CD4-positive, alpha-beta T cell (primary cell): ENCODE measurements around the gene CFAP161. TPM values are rescaled to one million over a fixed set of nuclear protein-coding genes. Genes with fewer than 3 reads are reported as not detected.

Source experiments
- ATAC-seq: fragments of 200-7000 bp; cut with Tn5 transposase; one replicate; pipeline ENCODE4 v1.10.0; 2022; ENCODE audit warnings: mild to moderate bottlenecking; ENCODE audit not compliant: poor library complexity
- CTCF ChIA-PET: fragments of 350-600 bp; sonication (Branson Sonifier 250); formaldehyde crosslinking; loops from one replicate; lab custom pipeline; 2021; ENCODE audit warnings: antibody characterized with exemption, inconsistent platforms; lab: Charles Lee
- POLR2A ChIA-PET: fragments of 350-600 bp; sonication (Branson Sonifier 250); formaldehyde crosslinking; loops from one replicate; lab custom pipeline; 2021; ENCODE audit warnings: antibody characterized with exemption, inconsistent platforms; lab: Charles Lee
- DNase-seq, 14 experiments: peaks; one replicate each; pipeline ENCODE4 v3.0.0-alpha.2; 2013 to 2020; ENCODE audit warnings: mixed read lengths in 2 of 14
- H3K27ac ChIP-seq, 2 donors: one replicate each; pipeline versions ENCODE4 v1.5.1 to v1.7.0; 2013; ENCODE audit warnings: low read length in 2 of 2, low read depth in 1 of 2, mild to moderate bottlenecking in 1 of 2
- H3K27me3 ChIP-seq, 2 experiments: 1 replicate in 1 of 2; 2 replicates in 1 of 2; pipeline versions ENCODE4 v1.6.1 to v1.7.0; 2013; ENCODE audit warnings: low read length in 2 of 2, control low read depth in 1 of 2, mild to moderate bottlenecking in 1 of 2, moderate library complexity in 1 of 2; ENCODE audit not compliant: insufficient read depth in 2 of 2, control insufficient read depth in 1 of 2
- H3K36me3 ChIP-seq: one replicate; pipeline ENCODE4 v1.6.1; 2013; ENCODE audit warnings: low read length, control low read depth; ENCODE audit not compliant: insufficient read depth
- H3K4me1 ChIP-seq: one replicate; pipeline ENCODE4 v1.6.1; 2013; ENCODE audit warnings: low read length, control low read depth; ENCODE audit not compliant: insufficient read depth
- H3K4me3 ChIP-seq: one replicate; pipeline ENCODE4 v1.5.1; 2013; ENCODE audit warnings: mild to moderate bottlenecking, low read length, moderate library complexity
- H3K9me3 ChIP-seq, 2 experiments: 1 replicate in 1 of 2; 2 replicates in 1 of 2; pipeline versions ENCODE4 v1.6.1 to v1.7.0; 2013; ENCODE audit warnings: low read length in 2 of 2, mild to moderate bottlenecking in 2 of 2, control low read depth in 1 of 2, moderate library complexity in 1 of 2; ENCODE audit not compliant: control insufficient read depth in 1 of 2, insufficient read depth in 1 of 2
- H3K27ac Mint-ChIP-seq: one replicate; pipeline ENCODE4 v1.8.0; 2020; ENCODE audit warnings: mixed read lengths
- H3K27me3 Mint-ChIP-seq: one replicate; pipeline ENCODE4 v1.8.0; 2021; ENCODE audit warnings: mixed read lengths
- H3K36me3 Mint-ChIP-seq: one replicate; pipeline ENCODE4 v1.8.0; 2021; ENCODE audit warnings: low read depth, mixed read lengths
- H3K4me1 Mint-ChIP-seq: one replicate; pipeline ENCODE4 v1.8.0; 2021; ENCODE audit warnings: low read depth, mixed read lengths
- H3K4me3 Mint-ChIP-seq: one replicate; pipeline ENCODE4 v1.8.0; 2020; ENCODE audit warnings: mild to moderate bottlenecking, mixed read lengths
- H3K9me3 Mint-ChIP-seq: one replicate; pipeline ENCODE4 v1.8.0; 2020; ENCODE audit warnings: mixed read lengths
- intact Hi-C, 2 experiments: fragments of 100-400 bp; cut with DNase I in 1 of 2; cut with micrococcal nuclease in 1 of 2; formaldehyde crosslinking; loops; one replicate each; pipeline versions ENCODE4 v1.15.1 to v1.9.0; 2023 to 2025; cut with DNase I, micrococcal nuclease
- total RNA-seq, 174 experiments: library from RNA in 2 of 174; stranded (reverse) in 2 of 174; gene quantifications; one replicate each; pipeline ENCODE4 v1.2.3 and lab custom pipeline; 2021 to 2026
- TF ChIP-seq, protein P1 (sequence below): fragments of 200-600 bp; IDR thresholded peaks from one replicate; pipeline ENCODE4 v1.8.0; 2022; ENCODE audit warnings: antibody characterized with exemption, mild to moderate bottlenecking

CFAP161 gene
- total RNA-seq, 2 experiments from 2014 or later, result not detected

DNA sequence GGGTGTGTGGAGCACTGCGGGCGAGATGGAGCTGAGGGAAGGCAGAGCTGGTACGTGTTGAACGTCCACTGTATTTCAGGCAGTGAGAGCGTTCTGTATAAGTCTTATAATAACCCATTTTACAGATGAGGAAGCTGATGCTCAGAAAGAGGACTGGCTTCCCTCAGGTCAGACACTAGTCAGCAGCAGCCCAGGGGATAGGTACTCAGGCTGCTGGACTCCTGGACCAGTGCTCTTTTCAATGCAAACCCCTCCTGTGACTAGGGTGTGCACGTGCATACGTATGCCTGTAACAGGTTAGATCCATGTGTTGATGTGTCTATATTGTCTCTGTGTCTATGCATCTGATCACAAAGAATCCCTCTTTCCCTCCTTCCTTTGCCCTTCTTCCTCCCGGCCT lies 54.3 kb downstream of the CFAP161 start:
- Histone ChIP-seq H3K4me3 (no peak overlapping the region), H3K4me1 (no peaks in the 10 kb centered on the region), H3K27ac (no peak overlapping the region), H3K27me3 (peaks cover 6 to 13% of the 10 kb centered on the region in 2 experiments), H3K36me3 (no peaks in the 10 kb centered on the region), H3K9me3 (no peaks in the 10 kb centered on the region)
- intact Hi-C loops, result no loop called here
- H3K4me3 Mint-ChIP-seq, result no peak overlapping the region
- ChIA-PET CTCF (no interaction called here), POLR2A (no interaction called here)
- TF ChIP-seq, protein P1, sequence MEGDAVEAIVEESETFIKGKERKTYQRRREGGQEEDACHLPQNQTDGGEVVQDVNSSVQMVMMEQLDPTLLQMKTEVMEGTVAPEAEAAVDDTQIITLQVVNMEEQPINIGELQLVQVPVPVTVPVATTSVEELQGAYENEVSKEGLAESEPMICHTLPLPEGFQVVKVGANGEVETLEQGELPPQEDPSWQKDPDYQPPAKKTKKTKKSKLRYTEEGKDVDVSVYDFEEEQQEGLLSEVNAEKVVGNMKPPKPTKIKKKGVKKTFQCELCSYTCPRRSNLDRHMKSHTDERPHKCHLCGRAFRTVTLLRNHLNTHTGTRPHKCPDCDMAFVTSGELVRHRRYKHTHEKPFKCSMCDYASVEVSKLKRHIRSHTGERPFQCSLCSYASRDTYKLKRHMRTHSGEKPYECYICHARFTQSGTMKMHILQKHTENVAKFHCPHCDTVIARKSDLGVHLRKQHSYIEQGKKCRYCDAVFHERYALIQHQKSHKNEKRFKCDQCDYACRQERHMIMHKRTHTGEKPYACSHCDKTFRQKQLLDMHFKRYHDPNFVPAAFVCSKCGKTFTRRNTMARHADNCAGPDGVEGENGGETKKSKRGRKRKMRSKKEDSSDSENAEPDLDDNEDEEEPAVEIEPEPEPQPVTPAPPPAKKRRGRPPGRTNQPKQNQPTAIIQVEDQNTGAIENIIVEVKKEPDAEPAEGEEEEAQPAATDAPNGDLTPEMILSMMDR, result no peak
- DNase-seq (no peak), ATAC-seq (no peak)
- no peaks in the 10 kb centered on the region for H3K9me3 Mint-ChIP-seq
- H3K27me3 Mint-ChIP-seq, result peaks cover 35% of the 10 kb centered on the region
- H3K36me3 Mint-ChIP-seq, result no peaks in the 10 kb centered on the region
- no peak overlapping the region for H3K27ac Mint-ChIP-seq
- H3K4me1 Mint-ChIP-seq, result no peaks in the 10 kb centered on the region

DNA sequence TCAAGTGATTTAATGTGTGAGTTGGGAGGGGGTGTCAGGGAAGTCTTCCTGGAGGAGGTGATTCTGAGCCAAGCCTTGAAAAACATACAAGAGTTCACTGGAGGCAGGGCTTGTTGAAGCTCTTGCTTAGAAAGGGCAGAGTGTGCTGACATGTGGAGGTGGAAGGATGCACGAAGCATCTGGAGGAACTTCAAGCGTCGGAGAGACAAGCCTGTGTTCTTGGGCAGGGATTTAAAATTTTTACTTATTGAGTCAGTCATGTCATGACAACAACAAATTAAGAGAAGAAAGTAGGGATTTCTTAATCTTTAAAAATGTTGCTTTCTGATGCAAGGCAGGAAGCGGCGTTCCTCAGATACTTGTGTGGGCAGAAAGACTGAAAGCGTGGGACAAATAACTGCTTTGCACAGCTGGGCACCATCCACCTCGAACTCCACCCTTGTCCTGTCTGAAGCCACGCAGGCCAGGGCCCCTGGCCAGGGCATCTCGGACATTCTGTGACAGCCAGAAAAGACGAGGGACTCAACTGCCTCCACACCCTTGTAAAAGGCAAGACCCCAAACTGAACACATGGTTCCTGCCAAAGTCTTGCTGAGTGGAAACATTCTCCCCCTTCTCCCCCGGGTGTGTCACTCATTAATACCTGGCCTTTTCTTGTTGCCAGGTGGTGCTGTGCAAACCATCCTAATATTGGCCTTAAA lies 55.7 kb downstream of the CFAP161 start:
- TF ChIP-seq, protein P1, result no peak
- ATAC-seq (no peak), DNase-seq (no peak)
- no peak overlapping the region for H3K27ac Mint-ChIP-seq
- no peaks in the 10 kb centered on the region for H3K9me3 ChIP-seq
- H3K9me3 Mint-ChIP-seq, result no peaks in the 10 kb centered on the region
- H3K27me3 ChIP-seq, result peaks cover 0 to 10% of the 10 kb centered on the region in 2 experiments
- no peaks in the 10 kb centered on the region for H3K36me3 ChIP-seq
- H3K27me3 Mint-ChIP-seq, result peaks cover 25% of the 10 kb centered on the region
- H3K27ac ChIP-seq, result no peak overlapping the region
- no peaks in the 10 kb centered on the region for H3K36me3 Mint-ChIP-seq
- no peaks in the 10 kb centered on the region for H3K4me1 ChIP-seq
- ChIA-PET POLR2A (no interaction called here), CTCF (no interaction called here)
- H3K4me3 Mint-ChIP-seq, result no peak overlapping the region
- no peak overlapping the region for H3K4me3 ChIP-seq
- intact Hi-C loops, result no loop called here
- H3K4me1 Mint-ChIP-seq, result no peaks in the 10 kb centered on the region

DNA sequence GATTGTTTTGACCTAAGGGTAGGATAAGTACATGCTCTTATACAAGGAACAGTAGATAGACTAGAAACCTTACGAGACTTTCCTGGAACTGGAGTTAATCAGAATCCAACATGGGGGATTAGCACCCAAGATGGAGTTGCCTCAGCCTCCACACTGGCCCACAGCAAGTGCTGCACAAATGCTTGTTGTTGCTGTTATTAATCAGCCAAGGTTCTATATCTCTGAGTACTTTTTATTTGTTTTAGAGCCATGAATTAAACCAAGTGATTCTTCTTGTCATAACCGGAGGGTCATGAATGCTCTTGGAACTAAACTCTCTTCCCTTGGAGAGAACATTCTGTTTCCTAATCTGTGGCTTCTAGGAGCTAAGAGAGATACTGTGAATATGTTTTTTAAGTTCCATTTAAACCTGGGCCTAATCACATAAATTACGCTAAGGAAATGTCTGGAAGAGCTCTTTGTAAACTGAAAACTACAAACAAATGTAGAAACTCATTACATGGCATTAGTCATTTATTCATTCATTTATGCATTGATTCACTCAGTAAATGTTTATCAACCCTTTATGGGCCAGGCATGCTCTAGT lies 56.9 kb downstream of the CFAP161 start:
- Mint-ChIP-seq H3K9me3 (no peaks in the 10 kb centered on the region), H3K4me1 (no peaks in the 10 kb centered on the region), H3K27me3 (peaks cover 24% of the 10 kb centered on the region), H3K36me3 (no peaks in the 10 kb centered on the region), H3K27ac (no peak overlapping the region), H3K4me3 (no peak overlapping the region)
- ChIA-PET CTCF (no interaction called here), POLR2A (no interaction called here)
- Histone ChIP-seq H3K27ac (no peak overlapping the region), H3K4me3 (no peak overlapping the region), H3K36me3 (no peaks in the 10 kb centered on the region), H3K27me3 (no peaks in the 10 kb centered on the region), H3K9me3 (no peaks in the 10 kb centered on the region), H3K4me1 (no peaks in the 10 kb centered on the region)
- DNase-seq (no peak), ATAC-seq (no peak)
- intact Hi-C loops, result no loop called here
- TF ChIP-seq, protein P1, result no peak
